ENCODE data around the gene DCP2.

DCP2 gene

DNA sequence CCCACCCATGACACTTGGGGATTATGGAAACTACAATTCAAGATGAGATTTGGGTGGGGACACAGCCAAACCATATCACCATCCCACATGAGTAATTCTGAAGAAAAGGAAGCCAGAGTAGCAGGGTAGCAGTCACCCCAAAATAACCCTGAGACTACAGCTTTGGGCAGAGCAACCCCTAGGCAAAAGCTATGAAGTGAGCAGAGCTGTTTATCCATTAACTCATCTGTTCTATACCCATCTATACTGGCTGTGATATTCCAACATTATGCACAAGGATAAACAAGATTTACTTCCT is 42.3 kb upstream of the DCP2 start:
- TF ChIP-seq EZH2phosphoT487 (IDR thresholded peaks at IDR 0.05; ENCODE audit: borderline replicate concordance, low read length), result no peak
- TF ChIP-seq, protein P1, sequence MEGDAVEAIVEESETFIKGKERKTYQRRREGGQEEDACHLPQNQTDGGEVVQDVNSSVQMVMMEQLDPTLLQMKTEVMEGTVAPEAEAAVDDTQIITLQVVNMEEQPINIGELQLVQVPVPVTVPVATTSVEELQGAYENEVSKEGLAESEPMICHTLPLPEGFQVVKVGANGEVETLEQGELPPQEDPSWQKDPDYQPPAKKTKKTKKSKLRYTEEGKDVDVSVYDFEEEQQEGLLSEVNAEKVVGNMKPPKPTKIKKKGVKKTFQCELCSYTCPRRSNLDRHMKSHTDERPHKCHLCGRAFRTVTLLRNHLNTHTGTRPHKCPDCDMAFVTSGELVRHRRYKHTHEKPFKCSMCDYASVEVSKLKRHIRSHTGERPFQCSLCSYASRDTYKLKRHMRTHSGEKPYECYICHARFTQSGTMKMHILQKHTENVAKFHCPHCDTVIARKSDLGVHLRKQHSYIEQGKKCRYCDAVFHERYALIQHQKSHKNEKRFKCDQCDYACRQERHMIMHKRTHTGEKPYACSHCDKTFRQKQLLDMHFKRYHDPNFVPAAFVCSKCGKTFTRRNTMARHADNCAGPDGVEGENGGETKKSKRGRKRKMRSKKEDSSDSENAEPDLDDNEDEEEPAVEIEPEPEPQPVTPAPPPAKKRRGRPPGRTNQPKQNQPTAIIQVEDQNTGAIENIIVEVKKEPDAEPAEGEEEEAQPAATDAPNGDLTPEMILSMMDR (IDR thresholded peaks at IDR 0.05; ENCODE audit: low read depth, low read length, poor library complexity, severe bottlenecking), result no peak
- no peaks in the 10 kb centered on the region for H3K9me3 ChIP-seq (ENCODE audit: control insufficient read depth, insufficient read depth, low read length)
- H3K4me2 ChIP-seq (ENCODE audit: low read length), result no peak overlapping the region
- H3K27ac ChIP-seq (ENCODE audit: low read depth, low read length), result no peak overlapping the region
- H3K4me1 ChIP-seq (ENCODE audit: control insufficient read depth, low read length), result peaks cover 40% of the 10 kb centered on the region
- no peak overlapping the region for H3K4me3 ChIP-seq (ENCODE audit: low read length)
- H3K9me2 ChIP-seq (replicated peaks; ENCODE audit: control insufficient read depth, low read length), result no peaks in the 10 kb centered on the region
- H3K27me3 ChIP-seq (ENCODE audit: control insufficient read depth, low read length), result no peaks in the 10 kb centered on the region
- no peaks in the 10 kb centered on the region for H3K79me2 ChIP-seq (ENCODE audit: control insufficient read depth, low read length)
- peaks cover 20% of the 10 kb centered on the region for H3F3A ChIP-seq (ENCODE audit: control insufficient read depth, insufficient read depth)
- H3K36me3 ChIP-seq (ENCODE audit: control insufficient read depth, low read length), result no peaks in the 10 kb centered on the region
- H4K20me1 ChIP-seq (ENCODE audit: control insufficient read depth, insufficient read depth, low read depth, low read length), result no peaks in the 10 kb centered on the region

DNA sequence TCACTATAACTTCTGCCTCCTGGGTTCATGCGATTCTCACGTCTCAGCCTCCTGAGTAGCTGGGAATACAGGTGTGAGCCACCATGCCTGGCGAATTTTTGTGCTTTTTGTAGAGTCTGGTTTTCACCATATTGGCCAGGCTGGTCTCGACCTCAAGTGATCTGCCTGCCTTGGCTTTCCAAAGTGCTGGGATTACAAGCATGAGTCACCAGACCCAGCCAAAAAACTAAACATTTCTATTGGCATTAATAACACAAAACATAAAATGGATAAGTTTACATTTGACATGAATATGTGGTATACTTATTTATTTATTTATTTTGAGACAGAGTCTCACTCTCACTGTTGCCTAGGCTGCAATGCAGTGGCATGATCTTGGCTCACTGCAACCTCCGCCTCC is 40.9 kb upstream of the DCP2 start:
- Histone ChIP-seq H3K27me3 (ENCODE audit: control insufficient read depth, low read length) (no peaks in the 10 kb centered on the region), H3K9me3 (ENCODE audit: control insufficient read depth, insufficient read depth, low read length) (no peaks in the 10 kb centered on the region), H3K4me1 (ENCODE audit: control insufficient read depth, low read length) (peaks cover 27% of the 10 kb centered on the region), H3K36me3 (ENCODE audit: control insufficient read depth, low read length) (no peaks in the 10 kb centered on the region), H3K4me3 (ENCODE audit: low read length) (no peak overlapping the region), H3K9me2 (replicated peaks; ENCODE audit: control insufficient read depth, low read length) (no peaks in the 10 kb centered on the region), H3K4me2 (ENCODE audit: low read length) (no peak overlapping the region), H3K79me2 (ENCODE audit: control insufficient read depth, low read length) (no peaks in the 10 kb centered on the region), H3F3A (ENCODE audit: control insufficient read depth, insufficient read depth) (peaks cover 9% of the 10 kb centered on the region), H3K27ac (ENCODE audit: low read depth, low read length) (no peak overlapping the region), H4K20me1 (ENCODE audit: control insufficient read depth, insufficient read depth, low read depth, low read length) (no peaks in the 10 kb centered on the region)
- TF ChIP-seq, protein P1 (IDR thresholded peaks at IDR 0.05; ENCODE audit: low read depth, low read length, poor library complexity, severe bottlenecking), result no peak
- TF ChIP-seq EZH2phosphoT487 (IDR thresholded peaks at IDR 0.05; ENCODE audit: borderline replicate concordance, low read length), result no peak

DNA sequence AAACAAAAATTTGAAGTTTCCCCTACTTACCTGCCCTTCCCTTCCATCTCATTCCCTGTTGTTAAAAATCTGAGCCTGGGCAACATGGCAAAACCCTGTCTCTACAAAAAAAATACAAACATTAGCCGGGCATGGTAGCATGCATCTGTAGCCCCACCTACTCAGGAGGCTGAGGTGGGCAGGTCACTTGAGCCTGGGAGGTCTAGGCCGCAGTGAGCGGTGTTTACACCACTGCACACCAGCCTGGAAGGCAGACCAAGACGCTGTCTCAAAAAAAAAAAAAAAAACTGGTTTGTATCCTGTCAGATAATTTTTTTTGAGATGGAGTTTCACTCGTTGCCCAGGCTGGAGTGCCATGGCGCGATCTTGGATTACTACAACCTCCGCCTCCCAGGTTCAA is 38.3 kb upstream of the DCP2 start:
- H3K4me3 ChIP-seq (ENCODE audit: low read length), result no peak overlapping the region
- no peak overlapping the region for H3K4me2 ChIP-seq (ENCODE audit: low read length)
- H3K27me3 ChIP-seq (ENCODE audit: control insufficient read depth, low read length), result no peaks in the 10 kb centered on the region
- H4K20me1 ChIP-seq (ENCODE audit: control insufficient read depth, insufficient read depth, low read depth, low read length), result no peaks in the 10 kb centered on the region
- H3K79me2 ChIP-seq (ENCODE audit: control insufficient read depth, low read length), result no peaks in the 10 kb centered on the region
- TF ChIP-seq EZH2phosphoT487 (IDR thresholded peaks at IDR 0.05; ENCODE audit: borderline replicate concordance, low read length), result no peak
- TF ChIP-seq, protein P1 (IDR thresholded peaks at IDR 0.05; ENCODE audit: low read depth, low read length, poor library complexity, severe bottlenecking), result no peak
- peaks cover 8% of the 10 kb centered on the region for H3K4me1 ChIP-seq (ENCODE audit: control insufficient read depth, low read length)
- H3K9me3 ChIP-seq (ENCODE audit: control insufficient read depth, insufficient read depth, low read length), result no peaks in the 10 kb centered on the region
- H3F3A ChIP-seq (ENCODE audit: control insufficient read depth, insufficient read depth), result no peaks in the 10 kb centered on the region
- no peaks in the 10 kb centered on the region for H3K36me3 ChIP-seq (ENCODE audit: control insufficient read depth, low read length)
- H3K27ac ChIP-seq (ENCODE audit: low read depth, low read length), result no peak overlapping the region
- no peaks in the 10 kb centered on the region for H3K9me2 ChIP-seq (replicated peaks; ENCODE audit: control insufficient read depth, low read length)

DNA sequence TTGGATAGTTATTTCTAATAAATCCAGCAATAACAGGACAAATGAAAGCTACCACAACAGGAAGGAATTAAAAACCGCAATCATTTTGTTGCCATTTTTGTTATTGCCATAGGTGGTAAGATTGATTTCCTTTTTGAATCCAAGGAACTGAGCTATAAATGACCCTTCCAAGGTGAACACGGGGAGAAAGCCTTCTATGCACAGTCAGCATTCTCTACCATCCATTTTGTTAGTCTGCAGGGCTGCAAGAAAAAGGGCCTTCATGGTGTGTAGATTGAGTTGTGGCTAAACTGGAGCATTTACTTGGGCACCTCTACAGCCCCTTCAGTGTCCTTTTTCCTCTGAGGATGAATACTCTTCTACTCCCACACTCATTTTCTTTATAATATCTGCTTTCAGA is 35.9 kb upstream of the DCP2 start:
- Histone ChIP-seq H3K9me2 (replicated peaks; ENCODE audit: control insufficient read depth, low read length) (no peaks in the 10 kb centered on the region), H3K27ac (ENCODE audit: low read depth, low read length) (no peak overlapping the region), H3K36me3 (ENCODE audit: control insufficient read depth, low read length) (no peaks in the 10 kb centered on the region), H3K4me1 (ENCODE audit: control insufficient read depth, low read length) (peaks cover 9% of the 10 kb centered on the region), H3K9me3 (ENCODE audit: control insufficient read depth, insufficient read depth, low read length) (no peaks in the 10 kb centered on the region), H3F3A (ENCODE audit: control insufficient read depth, insufficient read depth) (no peaks in the 10 kb centered on the region), H3K79me2 (ENCODE audit: control insufficient read depth, low read length) (no peaks in the 10 kb centered on the region), H3K4me3 (ENCODE audit: low read length) (no peak overlapping the region), H3K27me3 (ENCODE audit: control insufficient read depth, low read length) (no peaks in the 10 kb centered on the region), H4K20me1 (ENCODE audit: control insufficient read depth, insufficient read depth, low read depth, low read length) (no peaks in the 10 kb centered on the region), H3K4me2 (ENCODE audit: low read length) (no peak overlapping the region)
- TF ChIP-seq, protein P1 (IDR thresholded peaks at IDR 0.05; ENCODE audit: low read depth, low read length, poor library complexity, severe bottlenecking), result no peak
- no peak for TF ChIP-seq EZH2phosphoT487 (IDR thresholded peaks at IDR 0.05; ENCODE audit: borderline replicate concordance, low read length)
